NCI-H446 (cell line): ENCODE measurements around the gene LCLAT1.

Experiments used
- DNase-seq, 2 experiments: peaks; one replicate each; lab custom pipeline; 2025; lab: John Stamatoyannopoulos, UW

Gene LCLAT1

GRCh38 chr2:30422444-30423040 lies 24.5 kb upstream of the LCLAT1 start:
- no peak for DNase-seq

GRCh38 chr2:30424231-30424630 lies 22.8 kb upstream of the LCLAT1 start:
- no peak for DNase-seq

GRCh38 chr2:30425326-30425725 lies 21.7 kb upstream of the LCLAT1 start:
- peak in 1 of 2 experiments; percentile 81 for DNase-seq

- DNase-seq: no peak
Measured at GRCh38 chr2:30427606-30428347, 19.3 kb upstream of the LCLAT1 start.

GRCh38 chr2:30428348-30428662 lies 18.7 kb upstream of the LCLAT1 start:
- DNase-seq: no peak

GRCh38 chr2:30428827-30429461 lies 18.1 kb upstream of the LCLAT1 start:
- DNase-seq: no peak

GRCh38 chr2:30433541-30434299 lies 13.3 kb upstream of the LCLAT1 start:
- DNase-seq: no peak

GRCh38 chr2:30434708-30435107 lies 12.3 kb upstream of the LCLAT1 start:
- no peak for DNase-seq

GRCh38 chr2:30436859-30437435 lies 10.1 kb upstream of the LCLAT1 start:
- DNase-seq: no peak

- DNase-seq: no peak
Measured at GRCh38 chr2:30437809-30438548, 9.1 kb upstream of the LCLAT1 start.

- no peak for DNase-seq
Measured at GRCh38 chr2:30439296-30439695, 7.8 kb upstream of the LCLAT1 start.

GRCh38 chr2:30439879-30440278 lies 7.2 kb upstream of the LCLAT1 start:
- no peak for DNase-seq

- no peak for DNase-seq
Measured at GRCh38 chr2:30441023-30441422, 6.0 kb upstream of the LCLAT1 start.

GRCh38 chr2:30443081-30443480 lies 4.0 kb upstream of the LCLAT1 start:
- no peak for DNase-seq

- DNase-seq: no peak
Measured at GRCh38 chr2:30444273-30444672, 2.8 kb upstream of the LCLAT1 start.

- DNase-seq: no peak
Measured at GRCh38 chr2:30445266-30445821, 1.7 kb upstream of the LCLAT1 start.

GRCh38 chr2:30446602-30447148 lies 371 bp upstream of the LCLAT1 start:
- DNase-seq: no peak

- DNase-seq: no peak
Measured at GRCh38 chr2:30448308-30448707, 1.3 kb downstream of the LCLAT1 start.

- DNase-seq: no peak
Measured at GRCh38 chr2:30448866-30449265, 1.8 kb downstream of the LCLAT1 start.

GRCh38 chr2:30450025-30450424 lies 3.0 kb downstream of the LCLAT1 start:
- DNase-seq: no peak

- DNase-seq: no peak
Measured at GRCh38 chr2:30453498-30453897, 6.5 kb downstream of the LCLAT1 start.
